ENCODE measurements around the gene LRRC32.

LRRC32 gene, protein sequence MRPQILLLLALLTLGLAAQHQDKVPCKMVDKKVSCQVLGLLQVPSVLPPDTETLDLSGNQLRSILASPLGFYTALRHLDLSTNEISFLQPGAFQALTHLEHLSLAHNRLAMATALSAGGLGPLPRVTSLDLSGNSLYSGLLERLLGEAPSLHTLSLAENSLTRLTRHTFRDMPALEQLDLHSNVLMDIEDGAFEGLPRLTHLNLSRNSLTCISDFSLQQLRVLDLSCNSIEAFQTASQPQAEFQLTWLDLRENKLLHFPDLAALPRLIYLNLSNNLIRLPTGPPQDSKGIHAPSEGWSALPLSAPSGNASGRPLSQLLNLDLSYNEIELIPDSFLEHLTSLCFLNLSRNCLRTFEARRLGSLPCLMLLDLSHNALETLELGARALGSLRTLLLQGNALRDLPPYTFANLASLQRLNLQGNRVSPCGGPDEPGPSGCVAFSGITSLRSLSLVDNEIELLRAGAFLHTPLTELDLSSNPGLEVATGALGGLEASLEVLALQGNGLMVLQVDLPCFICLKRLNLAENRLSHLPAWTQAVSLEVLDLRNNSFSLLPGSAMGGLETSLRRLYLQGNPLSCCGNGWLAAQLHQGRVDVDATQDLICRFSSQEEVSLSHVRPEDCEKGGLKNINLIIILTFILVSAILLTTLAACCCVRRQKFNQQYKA

DNA sequence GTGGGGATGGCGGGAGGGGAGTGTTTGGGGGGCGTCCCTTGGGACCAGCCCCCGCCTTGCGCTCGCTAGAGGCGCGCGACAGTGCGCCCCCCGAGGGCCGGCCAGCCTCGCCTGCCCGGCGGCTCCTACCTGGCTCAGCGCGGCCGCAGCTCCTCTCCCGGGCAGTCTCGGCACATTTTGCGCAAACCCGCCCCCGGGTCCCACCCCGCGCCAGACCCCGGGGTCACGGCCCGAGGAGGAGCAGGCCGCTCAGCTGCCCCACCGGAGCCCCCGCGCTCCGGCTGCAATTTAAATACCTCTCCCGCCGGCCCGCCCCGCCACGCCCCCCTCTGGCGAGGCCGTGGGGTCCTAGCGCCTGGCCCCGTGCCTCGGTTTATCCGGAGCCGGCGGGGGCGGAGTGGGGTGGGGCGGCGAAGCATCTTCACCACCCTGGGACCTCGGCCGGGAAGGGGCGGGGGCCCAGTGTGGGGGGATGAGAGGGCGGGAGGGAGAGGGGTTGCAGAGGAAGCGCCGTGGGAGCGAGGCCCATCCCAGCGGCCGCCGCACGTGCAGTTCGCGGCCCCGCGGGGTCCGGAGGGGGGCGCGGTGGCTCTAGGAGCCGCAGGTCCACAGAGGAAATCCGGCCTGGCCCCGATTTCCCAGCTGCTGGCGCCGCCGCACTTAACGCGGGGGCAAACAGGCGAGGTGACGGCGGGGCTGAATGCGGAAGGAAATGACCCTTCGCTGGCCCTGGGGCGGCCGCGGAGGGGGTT is at the start of gene LRRC32:
LRRC32 (minus strand) TSS at position 263 of the 752 bp plus-strand sequence. CDS start 4,793 bp downstream, outside the sequence.
- no peak for DNase-seq (ENCODE audit: low spot score)

DNA sequence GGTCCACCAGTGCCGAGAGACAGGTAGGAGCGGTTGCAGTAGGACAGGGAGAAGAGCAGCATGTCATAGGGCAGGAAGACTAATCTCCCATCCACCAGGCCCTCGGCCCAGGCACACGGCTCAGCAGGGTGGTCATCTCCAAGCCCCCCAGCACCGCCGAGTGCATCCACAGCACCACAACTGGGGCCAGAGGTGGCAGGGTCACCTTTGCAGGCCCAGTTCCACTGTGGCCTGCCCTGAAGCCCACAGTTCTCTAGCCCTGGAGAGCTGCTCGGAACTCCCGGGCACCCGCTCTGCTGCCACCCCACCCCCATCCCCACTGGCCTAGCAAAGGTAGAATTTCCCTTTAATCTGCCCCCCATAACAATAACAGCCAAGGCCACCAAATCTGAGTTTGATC is 49.1 kb upstream of the LRRC32 start:
- no peak for DNase-seq (ENCODE audit: low spot score)

DNA sequence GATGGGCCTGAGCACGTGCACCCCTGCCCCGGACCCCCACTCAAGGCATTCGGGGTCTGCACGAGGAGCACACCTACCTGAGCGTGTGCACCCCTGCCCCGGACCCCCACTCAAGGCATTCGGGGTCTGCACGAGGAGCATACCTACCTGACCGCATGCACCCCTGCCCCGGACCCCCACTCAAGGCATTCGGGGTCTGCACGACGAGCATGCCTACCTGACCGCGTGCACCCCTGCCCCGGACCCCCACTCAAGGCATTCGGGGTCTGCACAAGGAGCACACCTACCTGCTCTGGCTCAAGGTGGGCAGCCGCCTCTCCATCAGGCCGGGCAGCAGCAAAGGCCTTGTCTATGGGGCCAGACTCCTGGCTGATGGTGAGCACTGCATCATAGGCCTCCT is 48.7 kb upstream of the LRRC32 start:
- DNase-seq (ENCODE audit: low spot score): no peak

DNA sequence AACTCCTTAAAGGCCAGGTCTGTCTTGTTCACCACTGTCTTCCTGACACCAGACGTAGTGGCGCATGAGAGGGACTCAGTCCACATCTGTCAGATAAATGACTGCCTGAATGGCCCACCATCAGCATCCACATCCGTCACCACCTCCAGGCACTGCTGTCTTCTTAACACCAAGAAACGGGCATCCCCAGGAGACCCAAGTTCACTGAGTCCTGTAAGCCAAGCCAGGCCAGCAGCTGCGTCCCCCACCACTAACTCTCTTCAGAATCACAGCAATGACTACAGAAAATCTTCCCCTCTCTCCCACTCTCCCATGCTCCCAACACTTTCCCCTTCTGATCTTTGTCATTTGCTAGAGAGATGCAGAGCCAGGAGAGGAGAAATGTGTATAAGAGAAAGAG is 47.3 kb upstream of the LRRC32 start:
- no peak for DNase-seq (ENCODE audit: low spot score)

DNA sequence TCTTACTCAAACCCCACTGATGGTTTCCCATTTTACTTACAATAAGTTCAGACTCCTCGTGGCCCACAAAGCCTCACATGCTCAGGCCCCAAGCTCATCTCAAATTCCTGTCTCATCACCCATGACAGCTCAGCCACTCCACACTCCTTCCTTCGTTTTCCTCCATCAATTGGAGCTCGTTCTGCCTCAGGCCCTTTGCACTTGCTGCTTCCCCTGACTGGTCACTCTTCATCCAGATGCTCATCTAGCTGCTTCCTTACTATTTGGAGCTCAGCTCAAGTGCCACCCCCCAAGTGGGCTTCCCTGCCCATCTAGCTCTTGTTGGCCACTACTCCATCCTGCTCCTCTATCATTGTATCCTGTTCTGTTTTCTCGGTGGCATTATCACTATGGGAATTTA is 46.8 kb upstream of the LRRC32 start:
- no peak for DNase-seq (ENCODE audit: low spot score)

DNA sequence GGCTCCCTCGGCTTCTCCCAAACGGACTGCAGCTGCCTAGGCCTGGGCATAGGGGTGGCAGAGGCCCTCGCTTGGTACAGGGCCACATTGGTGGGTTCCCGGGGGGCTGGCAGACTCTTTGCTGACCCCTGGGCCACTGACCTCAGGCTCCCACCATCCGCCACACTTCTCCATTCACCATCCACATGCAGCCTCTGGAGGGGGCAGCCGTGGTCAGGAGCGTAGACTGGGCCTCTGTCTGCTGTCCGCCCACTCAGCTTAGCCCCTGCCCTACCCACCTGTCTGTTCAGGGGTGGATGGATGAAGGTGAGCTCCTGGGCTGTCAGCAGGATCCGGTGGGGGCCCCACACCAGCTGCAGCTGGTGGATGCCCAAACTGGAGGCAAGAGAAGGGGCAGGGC is 45.7 kb upstream of the LRRC32 start:
- DNase-seq (ENCODE audit: low spot score): no peak

DNA sequence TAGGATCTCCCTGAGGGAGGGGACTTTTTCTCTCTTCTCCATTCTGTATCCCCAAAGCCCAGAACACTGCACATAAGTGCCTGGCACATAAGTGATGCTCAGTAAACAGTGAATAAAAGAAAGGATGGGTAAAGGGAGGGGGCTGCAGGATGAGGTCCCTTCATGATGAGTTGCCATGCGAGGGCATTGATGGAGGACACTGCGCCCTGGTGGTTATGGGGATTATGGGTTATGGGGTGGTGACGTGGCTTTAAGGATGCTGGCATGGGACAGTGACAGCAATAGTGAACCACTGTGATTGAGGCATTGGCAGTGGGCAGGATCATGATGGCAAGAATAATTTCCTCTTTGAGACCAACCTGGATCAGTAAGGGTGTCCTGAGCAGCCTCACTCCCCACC is 43.9 kb upstream of the LRRC32 start:
- no peak for DNase-seq (ENCODE audit: low spot score)

DNA sequence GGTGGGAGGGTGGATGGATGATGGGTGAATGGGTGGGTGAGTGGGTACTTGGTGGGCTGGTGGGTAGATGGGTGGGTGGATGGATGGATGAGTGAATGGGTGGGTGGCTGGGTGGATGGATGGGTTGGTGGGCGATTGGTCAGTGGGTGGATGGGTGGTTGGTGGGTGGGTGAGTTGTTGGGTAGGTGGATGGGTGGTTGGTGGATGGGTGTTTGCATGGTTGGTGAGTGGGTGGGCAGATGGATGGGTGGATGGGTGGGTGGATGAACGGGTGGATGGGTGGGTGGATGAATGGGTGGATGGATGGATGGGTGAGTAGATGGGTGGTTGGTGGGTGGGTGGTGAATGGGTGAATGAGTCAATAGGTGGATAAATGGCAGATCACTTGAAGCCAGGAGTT is 43.0 kb upstream of the LRRC32 start:
- DNase-seq (ENCODE audit: low spot score): no peak

DNA sequence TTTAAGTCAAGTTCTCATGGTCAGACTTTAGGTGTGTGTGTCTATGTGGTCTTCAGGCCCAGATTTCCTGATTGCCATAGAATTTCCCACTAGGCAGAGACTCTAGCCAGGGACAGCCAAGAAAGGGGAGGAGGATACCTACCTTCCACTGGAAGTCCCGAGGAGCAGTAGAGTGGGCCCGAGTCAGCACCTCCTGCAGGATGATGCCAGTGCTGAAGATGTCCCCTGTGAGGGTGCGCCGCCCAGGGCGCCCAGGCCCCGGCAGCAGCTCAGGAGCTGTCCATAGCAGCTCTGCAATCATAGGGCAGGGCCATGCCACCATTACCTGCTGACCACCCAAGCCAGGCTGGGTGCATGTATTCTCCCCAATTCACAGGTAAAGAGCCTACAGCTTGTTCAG is 41.6 kb upstream of the LRRC32 start:
- DNase-seq (ENCODE audit: low spot score): no peak

DNA sequence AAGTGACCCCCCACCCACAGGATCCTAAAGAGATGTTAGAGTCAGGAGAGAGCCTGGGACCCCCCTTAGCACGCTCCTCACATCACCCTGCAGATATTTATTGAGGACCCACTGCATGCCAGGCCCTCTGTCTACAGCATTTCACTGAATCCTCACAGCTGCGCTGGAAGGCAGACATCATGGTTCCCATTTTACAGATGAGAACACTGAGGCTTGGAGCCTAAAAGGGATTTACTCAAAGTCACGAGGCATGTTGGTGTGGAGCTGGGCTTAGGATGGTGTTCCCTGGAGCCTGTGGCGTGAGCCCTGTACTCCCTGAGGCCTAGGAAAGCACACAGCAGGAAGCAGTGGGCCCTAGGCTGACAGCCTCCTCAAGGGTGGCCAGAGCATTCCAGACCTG is 39.2 kb upstream of the LRRC32 start:
- no peak for DNase-seq (ENCODE audit: low spot score)

DNA sequence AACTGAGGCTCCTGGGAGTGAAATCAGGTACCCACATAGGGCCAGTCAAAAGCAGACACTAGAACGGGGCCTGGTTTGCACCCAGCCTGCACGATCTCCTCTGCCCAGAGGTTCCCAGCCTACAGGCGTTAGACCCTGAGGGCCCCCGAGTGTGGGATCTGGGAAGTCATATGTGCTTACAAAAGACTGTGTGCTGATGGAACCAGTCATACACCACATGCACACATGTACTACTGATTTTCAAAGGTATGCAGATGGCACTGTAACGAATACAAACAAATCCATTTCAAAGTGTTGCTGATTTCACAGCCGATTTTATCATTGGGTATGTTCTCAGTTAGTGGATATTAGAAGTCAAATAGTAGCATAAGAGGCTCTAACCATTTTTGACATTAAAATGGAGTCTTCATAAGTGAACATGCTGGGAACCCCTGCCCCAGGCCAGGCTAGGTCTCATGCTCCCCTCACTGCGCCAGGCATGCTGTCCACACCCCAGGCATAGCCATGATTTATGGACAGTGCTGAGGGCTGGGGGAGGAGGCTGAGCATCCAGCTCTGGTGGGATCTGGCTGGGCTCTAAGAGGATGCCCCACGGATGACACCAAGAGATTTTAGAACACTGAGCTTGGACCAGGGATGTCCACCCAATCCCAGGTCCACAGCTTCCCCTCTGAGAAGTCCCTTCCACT is 38.6 kb upstream of the LRRC32 start:
- DNase-seq (ENCODE audit: low spot score): no peak

DNA sequence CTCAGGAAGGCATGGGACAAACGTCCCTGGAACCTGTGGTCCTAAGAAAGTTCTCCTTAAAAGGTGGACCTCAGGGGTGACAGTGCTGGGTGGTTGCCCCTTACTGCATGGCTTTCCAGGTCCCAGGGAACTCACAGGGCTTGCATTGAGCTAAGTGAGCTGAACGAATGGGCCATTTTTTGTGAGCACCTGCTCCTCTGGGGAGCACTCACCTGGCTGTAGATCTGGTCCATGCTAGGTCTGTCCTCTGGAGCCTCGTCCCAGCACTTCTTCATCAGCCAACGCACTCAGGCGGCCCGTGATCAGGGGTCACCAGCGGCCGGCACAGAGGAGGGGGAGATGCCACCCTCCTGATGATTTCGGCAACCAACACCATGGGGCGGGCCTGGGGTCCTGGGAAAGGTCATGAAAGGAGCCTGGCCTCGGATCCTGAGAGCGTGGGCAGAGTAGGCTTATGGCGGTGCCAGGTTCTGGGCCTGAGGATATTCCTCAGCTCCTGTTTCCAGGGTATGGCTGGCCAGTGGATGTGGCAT is 36.8 kb upstream of the LRRC32 start:
- DNase-seq (ENCODE audit: low spot score): no peak

DNA sequence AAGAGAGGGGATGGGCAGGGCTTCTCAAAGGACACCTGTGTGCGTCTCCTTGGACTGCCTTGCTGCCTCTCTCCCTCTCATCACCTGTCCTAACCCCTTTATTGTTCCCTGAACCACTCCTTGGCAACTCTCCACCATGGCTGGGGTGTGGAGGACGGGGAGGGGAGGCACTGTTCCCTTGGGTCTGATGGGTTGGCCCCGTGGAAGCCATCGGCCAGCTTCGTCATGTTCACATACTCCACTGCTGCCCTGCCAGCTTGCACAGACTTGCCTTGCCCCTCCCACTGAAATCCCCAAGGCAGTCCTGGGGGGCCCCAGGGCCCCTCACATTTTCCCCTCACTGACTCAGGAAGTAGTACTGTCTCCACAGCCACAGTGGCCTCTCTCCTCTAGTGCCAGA is 36.1 kb upstream of the LRRC32 start:
- no peak for DNase-seq (ENCODE audit: low spot score)

DNA sequence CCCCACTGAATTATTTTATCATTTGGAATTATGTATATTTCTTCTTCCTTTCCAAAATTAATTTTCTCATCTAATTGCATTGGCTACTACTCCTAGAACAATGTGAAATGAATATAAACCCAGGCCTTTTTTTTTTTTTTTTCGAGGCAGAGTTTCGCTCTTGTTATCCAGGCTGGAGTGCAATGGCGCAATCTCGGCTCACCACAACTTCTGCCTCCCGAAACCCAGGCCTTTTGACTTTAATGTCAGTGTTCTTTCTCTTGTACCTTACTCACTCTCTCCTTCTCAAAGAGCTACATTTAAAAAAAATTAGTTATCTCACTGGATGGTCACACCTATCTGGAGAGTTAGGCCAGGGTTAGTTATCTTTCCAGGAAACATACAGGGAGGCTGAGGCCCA is 35.3 kb upstream of the LRRC32 start:
- DNase-seq (ENCODE audit: low spot score): no peak

DNA sequence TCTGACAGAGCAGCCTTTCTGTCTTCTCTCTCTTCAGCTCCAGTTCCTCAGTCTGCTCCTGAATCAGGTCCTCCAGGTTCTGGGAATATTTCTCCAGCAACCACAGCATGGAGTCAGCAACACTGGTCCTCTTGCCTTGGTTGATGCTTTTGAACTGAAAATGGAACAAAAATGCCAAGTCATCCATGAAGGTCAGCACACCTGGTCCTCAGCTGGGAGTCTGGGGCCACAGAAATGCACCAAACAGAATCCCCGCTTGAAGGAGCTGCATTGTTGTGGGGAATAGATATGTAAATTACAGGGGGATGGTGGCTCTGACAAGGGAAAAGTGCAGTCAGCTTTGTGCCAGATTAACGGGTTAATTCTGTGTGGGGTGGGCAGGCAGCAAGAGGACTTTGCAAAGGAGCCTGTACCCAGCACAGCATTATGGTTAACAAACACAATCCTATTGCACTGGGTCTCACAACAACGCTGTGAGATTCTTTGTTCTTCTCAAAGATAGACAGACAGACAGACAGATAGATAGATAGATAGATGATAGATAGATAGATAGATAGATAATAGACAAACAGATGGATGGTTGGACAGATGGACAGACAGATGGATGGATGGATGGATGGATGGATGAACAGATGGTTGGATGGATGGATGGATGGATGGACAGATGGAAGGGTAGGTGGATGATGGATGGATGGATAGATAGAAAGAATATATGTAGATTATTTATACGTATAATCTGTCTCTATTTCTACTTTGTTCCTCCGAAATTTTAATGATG is 33.8 kb upstream of the LRRC32 start:
- no peak for DNase-seq (ENCODE audit: low spot score)

DNA sequence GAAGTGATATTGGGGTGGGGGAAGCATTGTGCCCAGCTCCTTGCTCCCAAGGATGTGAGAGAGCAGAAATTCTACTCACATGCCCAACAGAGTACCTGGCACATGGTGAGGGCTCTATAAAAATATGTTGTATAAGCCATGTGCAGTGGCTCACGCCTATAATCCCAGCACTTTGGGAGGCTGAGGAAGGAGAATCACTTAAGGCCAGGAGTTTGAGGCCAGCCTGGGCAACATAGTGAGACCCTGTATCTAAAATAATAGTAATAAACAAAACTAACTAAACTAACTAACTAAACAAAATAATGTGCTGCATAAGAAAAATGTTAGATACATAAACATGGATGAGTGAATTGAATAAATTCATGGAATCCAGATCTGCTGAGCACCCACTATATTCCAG is 33.2 kb upstream of the LRRC32 start:
- DNase-seq (ENCODE audit: low spot score): no peak

DNA sequence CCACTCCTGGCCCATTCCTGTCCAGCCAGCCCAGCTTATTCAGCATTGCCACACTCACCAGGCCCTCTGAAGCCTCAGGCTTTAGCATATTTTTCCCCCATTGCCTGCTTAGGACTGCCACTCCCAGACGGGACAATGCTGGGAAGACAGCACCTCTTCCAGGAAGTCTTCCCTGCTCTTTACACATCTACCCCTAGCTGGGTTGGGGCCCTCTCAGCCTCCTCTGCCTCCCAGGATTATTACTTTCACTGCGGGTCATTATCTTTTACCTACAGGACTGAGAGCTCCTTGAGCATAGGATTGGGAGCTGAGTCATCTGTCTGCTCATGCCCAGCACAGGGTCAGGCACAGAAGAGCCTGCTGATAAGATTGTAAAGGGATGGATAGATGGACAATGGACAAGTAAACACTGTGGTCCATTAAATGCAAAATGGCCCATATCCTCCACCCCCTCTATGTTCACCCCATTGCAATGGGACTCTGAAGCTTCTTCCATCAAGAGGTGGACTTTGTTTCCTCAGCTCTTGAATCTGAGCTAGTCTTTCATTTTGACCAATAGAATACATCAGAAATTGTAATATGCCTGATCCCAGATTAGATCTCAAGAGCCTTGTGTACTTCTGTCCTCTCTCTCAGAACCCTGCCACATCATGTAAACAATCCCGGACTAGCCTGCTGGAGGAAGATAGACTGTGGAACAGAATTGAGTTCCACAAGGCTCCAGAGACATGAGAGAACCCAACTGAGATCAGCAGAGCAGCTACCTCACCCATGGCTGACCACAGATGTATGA is 32.0 kb upstream of the LRRC32 start:
- no peak for DNase-seq (ENCODE audit: low spot score)

DNA sequence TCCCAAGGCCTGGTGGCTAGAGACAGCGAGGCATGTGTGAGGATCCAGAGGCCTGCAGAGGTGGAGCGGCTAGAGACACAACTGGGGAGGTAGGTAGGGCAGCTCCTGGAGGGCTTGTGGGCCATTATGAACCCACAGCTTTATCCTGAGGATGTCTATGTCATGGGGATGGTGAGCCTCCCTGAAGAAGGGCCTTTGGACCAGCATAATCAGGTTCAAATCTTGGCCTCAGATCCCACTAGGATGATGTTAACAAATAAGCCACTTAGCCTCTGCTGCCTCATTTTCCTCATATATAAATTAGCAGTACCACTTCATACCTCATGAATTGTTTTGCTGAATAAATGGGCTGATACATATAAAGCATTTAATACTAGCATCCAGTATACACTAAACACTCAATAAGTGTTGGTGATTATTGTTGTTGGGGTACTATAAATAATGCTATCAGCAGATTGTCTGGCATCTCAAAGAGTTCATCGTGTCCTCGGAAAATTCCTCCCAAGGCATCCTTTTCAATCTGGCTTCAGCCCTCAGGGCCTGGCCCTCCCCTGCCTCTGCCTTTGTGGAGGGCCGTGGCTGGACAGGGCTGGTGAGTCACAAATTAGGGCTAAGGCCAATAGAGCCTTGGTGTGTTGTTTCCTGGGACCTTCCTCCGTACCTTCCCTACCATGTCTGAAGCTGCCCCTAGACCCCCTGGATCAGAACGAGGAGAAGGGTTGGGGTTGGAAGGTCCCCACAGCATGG is 30.9 kb upstream of the LRRC32 start:
- no peak for DNase-seq (ENCODE audit: low spot score)

DNA sequence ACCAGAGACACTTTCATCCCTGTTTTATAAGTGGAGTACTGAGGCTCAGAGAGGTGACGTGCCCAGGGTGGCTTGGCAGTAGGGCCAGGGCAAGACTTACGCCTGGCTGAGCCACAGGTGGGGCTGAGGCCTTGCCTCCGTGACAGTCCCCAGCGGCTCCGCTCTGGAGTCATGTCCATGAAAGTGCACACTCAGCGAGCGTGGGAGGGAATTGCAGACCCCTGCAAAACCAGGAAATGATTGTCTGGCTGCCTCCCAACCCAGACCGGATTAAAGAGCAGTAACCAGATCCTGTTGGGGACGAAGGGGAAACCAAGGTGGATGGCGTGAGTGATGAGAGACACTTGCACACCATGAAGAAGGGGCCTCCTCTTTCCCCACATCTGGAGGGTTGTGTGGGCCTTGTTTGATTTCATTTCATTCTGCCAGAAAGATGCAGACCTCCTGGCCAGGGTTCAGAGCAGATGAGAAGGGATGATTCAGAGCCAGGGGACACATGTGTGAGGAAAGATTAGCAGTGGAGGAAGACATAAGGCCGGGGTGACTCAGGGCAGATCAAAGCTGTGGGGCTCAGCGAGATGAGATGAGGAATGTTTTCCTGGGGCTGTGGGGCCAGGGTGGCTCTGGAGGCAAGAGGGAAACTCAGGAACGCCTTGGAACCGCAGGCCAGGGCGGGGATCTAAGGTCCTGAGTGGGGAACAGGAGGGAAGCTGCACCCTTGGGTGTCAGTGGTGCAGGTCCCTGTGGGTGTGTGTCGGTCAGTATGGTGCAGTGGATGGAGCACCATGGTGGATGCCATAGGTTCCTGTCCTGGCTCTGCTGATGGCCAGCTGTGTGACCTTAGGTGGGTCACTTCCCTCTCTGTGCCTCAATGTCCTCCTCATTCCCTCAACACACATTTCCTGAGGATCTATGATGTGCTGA is 29.9 kb upstream of the LRRC32 start:
- DNase-seq (ENCODE audit: low spot score): no peak
